ENCODE results near the gene LY9. TPM values are rescaled to one million over a fixed set of nuclear protein-coding genes. Genes with fewer than 3 reads are reported as not detected.
A peak's percentile ranks its signal among the peaks of the same experiment; 100 is the strongest.

The LY9 gene
- total RNA-seq, 1 donor from 2014 or later = not detected

DNA sequence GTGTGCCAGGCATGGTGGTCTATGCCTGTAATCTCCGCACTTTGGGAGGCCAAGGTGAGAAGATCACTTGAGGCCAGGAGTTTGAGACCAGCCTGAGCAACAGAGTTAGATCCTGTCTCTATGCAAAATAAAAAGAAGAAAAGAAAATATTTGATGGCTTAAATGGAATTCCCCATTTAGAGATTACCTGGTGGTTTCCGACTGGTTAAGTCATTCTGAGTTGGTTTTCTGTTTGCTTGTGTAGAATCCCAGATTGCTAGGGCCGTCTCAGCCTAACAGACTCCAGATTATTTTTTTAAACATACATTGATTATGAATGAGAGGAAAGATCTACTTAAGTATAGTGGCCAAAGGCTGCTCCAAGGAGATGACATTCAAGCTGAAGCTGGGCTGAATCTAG is 22.9 kb upstream of the LY9 start:
- DNase-seq (ENCODE audit: low spot score in 2 of 2, unreplicated experiment in 2 of 2) = no peak
- peaks cover 8% of the 10 kb centered on the region for H3K9me3 Mint-ChIP-seq
- no peaks in the 10 kb centered on the region for H3K27me3 Mint-ChIP-seq (ENCODE audit: low read depth)
- TF ChIP-seq, protein P1, sequence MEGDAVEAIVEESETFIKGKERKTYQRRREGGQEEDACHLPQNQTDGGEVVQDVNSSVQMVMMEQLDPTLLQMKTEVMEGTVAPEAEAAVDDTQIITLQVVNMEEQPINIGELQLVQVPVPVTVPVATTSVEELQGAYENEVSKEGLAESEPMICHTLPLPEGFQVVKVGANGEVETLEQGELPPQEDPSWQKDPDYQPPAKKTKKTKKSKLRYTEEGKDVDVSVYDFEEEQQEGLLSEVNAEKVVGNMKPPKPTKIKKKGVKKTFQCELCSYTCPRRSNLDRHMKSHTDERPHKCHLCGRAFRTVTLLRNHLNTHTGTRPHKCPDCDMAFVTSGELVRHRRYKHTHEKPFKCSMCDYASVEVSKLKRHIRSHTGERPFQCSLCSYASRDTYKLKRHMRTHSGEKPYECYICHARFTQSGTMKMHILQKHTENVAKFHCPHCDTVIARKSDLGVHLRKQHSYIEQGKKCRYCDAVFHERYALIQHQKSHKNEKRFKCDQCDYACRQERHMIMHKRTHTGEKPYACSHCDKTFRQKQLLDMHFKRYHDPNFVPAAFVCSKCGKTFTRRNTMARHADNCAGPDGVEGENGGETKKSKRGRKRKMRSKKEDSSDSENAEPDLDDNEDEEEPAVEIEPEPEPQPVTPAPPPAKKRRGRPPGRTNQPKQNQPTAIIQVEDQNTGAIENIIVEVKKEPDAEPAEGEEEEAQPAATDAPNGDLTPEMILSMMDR (IDR thresholded peaks at IDR 0.05; ENCODE audit: unreplicated experiment) = no peak
- H3K4me3 Mint-ChIP-seq = no peak overlapping the region
- peaks cover 16% of the 10 kb centered on the region for H3K4me1 Mint-ChIP-seq
- no peak overlapping the region for H3K27ac Mint-ChIP-seq
- H3K36me3 Mint-ChIP-seq = no peaks in the 10 kb centered on the region

DNA sequence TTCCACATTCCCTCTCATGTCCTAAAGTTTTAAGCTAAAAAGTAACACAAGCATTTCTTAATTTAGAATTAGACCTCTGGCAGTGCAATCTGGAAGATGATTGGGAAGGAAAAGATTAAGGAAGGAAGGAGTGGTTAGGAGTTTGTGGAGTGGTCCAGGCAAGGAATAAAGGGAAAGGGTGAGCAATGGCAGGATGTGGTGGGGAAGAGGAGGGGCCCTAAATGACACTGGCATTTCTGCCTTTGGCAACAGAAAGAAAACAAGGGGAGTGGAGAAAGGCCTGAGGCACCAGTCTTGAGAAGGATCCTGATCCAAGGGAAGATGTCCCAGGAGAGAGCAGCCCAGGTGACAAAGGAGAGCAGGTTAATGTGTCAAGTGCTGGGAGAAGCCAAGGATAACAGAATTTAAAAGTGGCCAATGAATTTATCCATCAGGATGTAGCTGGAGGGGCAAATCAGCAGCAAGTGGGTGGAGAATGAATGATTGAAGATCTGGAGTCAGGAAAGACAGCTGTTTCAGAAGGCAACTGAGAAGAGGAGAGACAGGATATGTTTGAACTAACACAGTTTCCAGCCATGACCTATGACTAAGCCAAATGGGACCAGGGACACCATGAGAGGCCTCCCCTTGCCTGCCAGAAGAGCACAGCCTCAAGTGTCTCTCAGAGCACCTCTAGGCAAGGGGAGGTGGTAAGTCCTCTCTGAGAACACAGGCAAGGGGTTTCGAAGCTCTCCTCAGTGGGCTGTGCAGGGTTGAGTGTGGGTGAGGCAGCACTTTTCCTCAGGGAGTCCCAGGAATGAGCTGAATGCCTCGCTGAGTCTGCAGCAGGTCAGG is 20.9 kb upstream of the LY9 start:
- Mint-ChIP-seq H3K4me3 (no peak overlapping the region), H3K27me3 (ENCODE audit: low read depth) (no peaks in the 10 kb centered on the region), H3K4me1 (peaks cover 16% of the 10 kb centered on the region), H3K27ac (no peak overlapping the region), H3K36me3 (no peaks in the 10 kb centered on the region), H3K9me3 (peaks cover 8% of the 10 kb centered on the region)
- DNase-seq (ENCODE audit: low spot score in 2 of 2, unreplicated experiment in 2 of 2) = no peak
- TF ChIP-seq, protein P1 (IDR thresholded peaks at IDR 0.05; ENCODE audit: unreplicated experiment) = no peak

DNA sequence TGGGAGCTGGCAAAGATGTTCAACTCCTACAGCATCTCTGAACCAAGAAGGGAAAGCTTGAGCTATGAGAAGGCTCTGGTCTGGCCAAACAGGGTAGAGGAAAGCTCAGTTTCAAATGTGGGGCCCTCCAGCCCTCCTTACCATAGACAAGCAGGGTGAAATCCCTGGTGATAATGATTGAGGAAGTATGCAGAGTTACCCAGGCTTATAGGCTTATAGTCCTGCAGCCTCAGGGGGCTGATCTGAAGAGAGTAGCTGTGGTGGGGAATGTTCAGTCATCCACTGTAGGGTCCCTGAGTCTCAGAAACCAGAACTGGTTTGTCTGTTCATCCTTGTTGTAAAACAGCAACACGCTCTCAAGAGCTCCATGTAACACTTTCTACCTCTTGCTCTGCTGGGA is 19.8 kb upstream of the LY9 start:
- no peaks in the 10 kb centered on the region for H3K27me3 Mint-ChIP-seq (ENCODE audit: low read depth)
- H3K27ac Mint-ChIP-seq = no peak overlapping the region
- TF ChIP-seq, protein P1 (IDR thresholded peaks at IDR 0.05; ENCODE audit: unreplicated experiment) = no peak
- H3K9me3 Mint-ChIP-seq = peaks cover 8% of the 10 kb centered on the region
- no peak overlapping the region for H3K4me3 Mint-ChIP-seq
- peaks cover 21% of the 10 kb centered on the region for H3K4me1 Mint-ChIP-seq
- DNase-seq (ENCODE audit: low spot score in 2 of 2, unreplicated experiment in 2 of 2) = no peak
- H3K36me3 Mint-ChIP-seq = no peaks in the 10 kb centered on the region

DNA sequence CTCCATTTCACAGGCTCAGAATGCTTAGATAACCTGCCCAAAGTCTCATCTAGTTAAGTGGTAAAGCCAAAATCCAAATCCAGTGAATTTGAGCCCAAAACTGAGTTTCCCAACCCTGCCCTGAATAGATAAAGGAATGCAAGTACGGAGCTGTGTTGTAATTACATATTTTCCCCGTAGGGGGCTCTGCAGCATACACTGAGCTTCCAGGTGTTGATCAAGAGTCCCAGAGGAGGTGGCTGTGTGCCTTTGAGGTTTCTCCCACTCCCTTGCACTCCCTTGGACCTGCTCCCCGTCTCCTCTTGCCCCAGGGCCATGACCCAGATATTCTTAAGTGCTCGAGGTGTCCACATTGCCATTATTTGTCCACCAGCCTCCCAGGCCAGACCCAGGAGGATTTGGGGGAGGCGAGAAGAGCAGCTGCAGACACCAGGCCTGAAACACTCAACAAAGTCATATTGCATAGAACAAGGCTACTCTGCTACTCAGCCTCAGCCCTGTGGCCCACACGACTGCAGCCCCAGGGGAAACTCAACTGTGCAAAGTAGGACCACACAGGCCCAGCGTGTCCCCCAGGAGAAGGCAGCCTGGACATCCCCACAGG is 18.4 kb upstream of the LY9 start:
- Mint-ChIP-seq H3K27ac (no peak overlapping the region), H3K4me1 (peaks cover 33% of the 10 kb centered on the region), H3K27me3 (ENCODE audit: low read depth) (no peaks in the 10 kb centered on the region), H3K4me3 (no peak overlapping the region), H3K9me3 (no peaks in the 10 kb centered on the region), H3K36me3 (no peaks in the 10 kb centered on the region)
- TF ChIP-seq, protein P1 (IDR thresholded peaks at IDR 0.05; ENCODE audit: unreplicated experiment) = peak; percentile 57
- no peak for DNase-seq (ENCODE audit: low spot score in 2 of 2, unreplicated experiment in 2 of 2)

DNA sequence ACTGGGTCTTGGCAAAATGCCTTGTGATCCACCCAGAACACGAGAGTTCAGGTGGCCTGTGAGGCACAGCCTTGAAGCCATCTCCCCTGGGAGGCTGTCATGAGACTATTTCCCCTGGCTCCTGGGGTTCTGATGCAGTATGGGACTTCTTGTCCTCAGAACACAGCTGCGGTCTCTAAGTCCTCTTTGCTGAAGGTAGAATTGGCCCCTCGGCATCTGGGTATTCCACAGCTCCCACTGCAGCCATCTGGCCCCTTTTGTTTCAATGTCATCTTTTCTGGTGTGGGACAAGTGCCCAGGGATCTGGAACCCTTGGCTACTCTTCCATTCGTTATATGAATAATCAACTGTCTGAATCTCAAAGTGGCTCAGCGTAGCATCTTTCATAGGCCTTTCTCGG is 17.0 kb upstream of the LY9 start:
- Mint-ChIP-seq H3K36me3 (no peaks in the 10 kb centered on the region), H3K9me3 (no peaks in the 10 kb centered on the region), H3K27me3 (ENCODE audit: low read depth) (no peaks in the 10 kb centered on the region), H3K27ac (no peak overlapping the region), H3K4me3 (no peak overlapping the region), H3K4me1 (peaks cover 28% of the 10 kb centered on the region)
- TF ChIP-seq, protein P1 (IDR thresholded peaks at IDR 0.05; ENCODE audit: unreplicated experiment) = no peak
- no peak for DNase-seq (ENCODE audit: low spot score in 2 of 2, unreplicated experiment in 2 of 2)
